Uterus (tissue), 2 donors: Measurements from ENCODE around the gene FAM13C.

Experiments
- CTCF ChIP-seq, 4 experiments: fragments of 200-600 bp in 2 of 4; fragments of 450-650 bp in 2 of 4; sonication (generic) in 2 of 4; IDR thresholded peaks; one replicate each; pipeline ENCODE4 v1.5.1; 2016 to 2019; ENCODE audit warnings: antibody characterized with exemption in 4 of 4, mild to moderate bottlenecking in 2 of 4, moderate library complexity in 1 of 4
- POLR2A ChIP-seq, 2 donors: fragments of 450-650 bp; IDR thresholded peaks; one replicate each; pipeline ENCODE4 v1.6.1; 2016; ENCODE audit warnings: antibody characterized with exemption in 2 of 2, mild to moderate bottlenecking in 1 of 2, moderate library complexity in 1 of 2

- TF ChIP-seq CTCF (IDR thresholded peaks at IDR 0.05) (no peak), POLR2A (IDR thresholded peaks at IDR 0.05) (no peak)
Measured at GRCh38 chr10:59283456-59284091, 78.8 kb downstream of the FAM13C start.
